Endometrial microvascular endothelial cells (primary cell): ENCODE data around the gene DOCK4. TPM values are rescaled to one million over a fixed set of nuclear protein-coding genes. Genes with fewer than 3 reads are reported as not detected.
"Not testable (repeated sequence)": the region's sequence is repeated elsewhere in the genome, so short reads cannot be mapped to it uniquely, and the experiment has no call there.

Experiments used
- in situ Hi-C: cut with HindIII; loops from 2 replicates; pipeline ENCODE4 v1.10.0; 2017; ENCODE audit warnings: low sequenced_read_pairs, low pct_unique_long_range_greater_than_20kb; ENCODE audit errors: inconsistent ontology term
- total RNA-seq: library from RNA; depleted of rRNA; stranded (reverse); fragments of >200 nt; gene quantifications from one replicate; pipeline ENCODE4 v1.2.3, GENCODE V29; 2015; ENCODE audit errors: inconsistent ontology term

The DOCK4 gene, protein sequence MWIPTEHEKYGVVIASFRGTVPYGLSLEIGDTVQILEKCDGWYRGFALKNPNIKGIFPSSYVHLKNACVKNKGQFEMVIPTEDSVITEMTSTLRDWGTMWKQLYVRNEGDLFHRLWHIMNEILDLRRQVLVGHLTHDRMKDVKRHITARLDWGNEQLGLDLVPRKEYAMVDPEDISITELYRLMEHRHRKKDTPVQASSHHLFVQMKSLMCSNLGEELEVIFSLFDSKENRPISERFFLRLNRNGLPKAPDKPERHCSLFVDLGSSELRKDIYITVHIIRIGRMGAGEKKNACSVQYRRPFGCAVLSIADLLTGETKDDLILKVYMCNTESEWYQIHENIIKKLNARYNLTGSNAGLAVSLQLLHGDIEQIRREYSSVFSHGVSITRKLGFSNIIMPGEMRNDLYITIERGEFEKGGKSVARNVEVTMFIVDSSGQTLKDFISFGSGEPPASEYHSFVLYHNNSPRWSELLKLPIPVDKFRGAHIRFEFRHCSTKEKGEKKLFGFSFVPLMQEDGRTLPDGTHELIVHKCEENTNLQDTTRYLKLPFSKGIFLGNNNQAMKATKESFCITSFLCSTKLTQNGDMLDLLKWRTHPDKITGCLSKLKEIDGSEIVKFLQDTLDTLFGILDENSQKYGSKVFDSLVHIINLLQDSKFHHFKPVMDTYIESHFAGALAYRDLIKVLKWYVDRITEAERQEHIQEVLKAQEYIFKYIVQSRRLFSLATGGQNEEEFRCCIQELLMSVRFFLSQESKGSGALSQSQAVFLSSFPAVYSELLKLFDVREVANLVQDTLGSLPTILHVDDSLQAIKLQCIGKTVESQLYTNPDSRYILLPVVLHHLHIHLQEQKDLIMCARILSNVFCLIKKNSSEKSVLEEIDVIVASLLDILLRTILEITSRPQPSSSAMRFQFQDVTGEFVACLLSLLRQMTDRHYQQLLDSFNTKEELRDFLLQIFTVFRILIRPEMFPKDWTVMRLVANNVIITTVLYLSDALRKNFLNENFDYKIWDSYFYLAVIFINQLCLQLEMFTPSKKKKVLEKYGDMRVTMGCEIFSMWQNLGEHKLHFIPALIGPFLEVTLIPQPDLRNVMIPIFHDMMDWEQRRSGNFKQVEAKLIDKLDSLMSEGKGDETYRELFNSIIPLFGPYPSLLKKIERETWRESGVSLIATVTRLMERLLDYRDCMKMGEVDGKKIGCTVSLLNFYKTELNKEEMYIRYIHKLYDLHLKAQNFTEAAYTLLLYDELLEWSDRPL (N-terminal part only)
- 49.5 TPM for total RNA-seq

DNA sequence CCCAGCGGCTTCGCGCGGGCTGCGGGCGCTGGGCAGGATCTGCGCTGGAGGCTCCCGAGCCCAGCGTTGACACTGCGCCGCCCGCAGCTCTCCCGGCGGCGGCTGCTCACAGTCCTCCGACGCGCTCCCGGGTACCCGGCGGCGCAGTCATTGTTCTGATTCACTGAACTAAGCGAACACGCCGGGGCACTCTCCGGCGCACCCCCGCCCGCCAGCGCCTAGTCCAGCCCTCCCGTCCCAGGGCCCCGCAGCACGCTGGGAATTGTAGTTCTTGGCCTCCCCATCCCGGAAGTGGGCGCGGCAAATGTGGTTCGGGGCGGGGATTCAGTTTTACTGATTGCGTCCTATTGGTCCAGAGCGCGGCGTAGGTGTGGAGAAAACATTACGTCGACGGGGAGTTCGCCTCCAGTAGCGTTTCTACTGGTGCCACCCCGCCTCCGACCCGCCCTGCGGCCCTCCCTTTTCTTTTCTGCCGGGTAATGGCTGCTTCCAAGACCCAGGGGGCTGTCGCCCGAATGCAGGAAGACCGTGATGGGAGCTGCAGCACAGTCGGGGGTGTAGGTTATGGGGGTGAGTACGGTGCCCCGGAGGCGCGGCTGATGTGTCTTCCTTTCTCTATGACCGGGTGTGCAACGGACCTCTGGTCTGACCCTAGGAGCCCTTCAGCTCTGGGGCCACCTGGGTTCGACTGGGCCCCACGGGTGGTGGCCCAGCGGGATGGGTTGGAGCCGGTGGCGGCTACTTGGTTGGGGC lies at the start of gene DOCK4, which contains the start of gene ZNF277:
Gene DOCK4, minus strand, starts transcription at position 162 of the 753 bp plus-strand sequence. CDS start 261 bp downstream, outside the sequence.
Gene ZNF277, plus strand, starts transcription at position 458 of the 753 bp plus-strand sequence. Its CDS starts 22 bp downstream, at position 480.
- in situ Hi-C loops, result no loop called here

DNA sequence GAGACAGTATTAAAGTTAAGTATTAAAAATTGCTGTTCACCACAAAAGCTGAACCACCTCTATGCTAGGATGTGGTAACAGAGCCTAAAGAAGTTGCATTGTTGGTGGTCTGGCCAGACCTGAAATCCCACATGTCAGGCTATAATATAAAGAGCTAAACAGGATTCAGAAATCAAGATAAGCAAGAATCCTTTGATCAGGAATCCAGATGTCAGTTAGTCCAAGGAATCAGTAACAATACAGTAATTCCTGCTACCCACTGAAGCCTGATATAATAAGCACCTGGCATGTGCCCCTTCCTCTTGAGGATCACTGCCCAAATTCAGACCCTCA lies 49.2 kb upstream of the DOCK4 start:
- in situ Hi-C loops, result no loop called here

DNA sequence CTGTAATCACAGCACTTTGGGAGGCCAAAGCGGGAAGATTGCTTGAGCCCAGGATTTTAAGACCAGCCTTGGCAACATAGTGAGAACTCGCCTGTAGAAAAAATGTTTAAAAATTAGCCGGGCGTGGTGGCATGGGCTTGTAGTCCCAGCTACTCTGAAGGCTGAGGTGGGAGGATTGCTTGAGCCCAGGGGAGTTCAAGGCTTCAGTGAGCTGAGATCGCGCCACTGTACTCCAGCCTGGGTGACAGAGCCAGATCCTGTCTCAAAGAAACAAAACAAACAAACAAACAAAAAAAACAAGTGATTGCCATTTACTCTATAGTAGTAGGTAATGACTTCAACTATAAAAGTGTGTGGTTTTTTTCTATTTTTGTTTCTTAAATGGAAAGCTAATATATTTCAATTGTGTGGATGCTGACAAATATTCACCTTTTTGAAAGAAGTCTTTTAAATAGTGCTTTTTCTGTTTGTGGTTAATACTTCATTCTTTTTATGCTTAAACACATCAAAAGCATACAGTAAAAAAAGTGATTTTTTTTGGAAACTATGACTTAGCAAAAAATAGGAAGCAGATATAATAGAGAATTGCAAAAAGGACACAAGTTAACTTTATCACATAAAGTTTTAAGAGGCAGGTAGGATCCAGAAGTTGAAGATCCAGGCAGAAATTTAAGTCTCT lies 48.6 kb upstream of the DOCK4 start:
- in situ Hi-C loops, result no loop called here

DNA sequence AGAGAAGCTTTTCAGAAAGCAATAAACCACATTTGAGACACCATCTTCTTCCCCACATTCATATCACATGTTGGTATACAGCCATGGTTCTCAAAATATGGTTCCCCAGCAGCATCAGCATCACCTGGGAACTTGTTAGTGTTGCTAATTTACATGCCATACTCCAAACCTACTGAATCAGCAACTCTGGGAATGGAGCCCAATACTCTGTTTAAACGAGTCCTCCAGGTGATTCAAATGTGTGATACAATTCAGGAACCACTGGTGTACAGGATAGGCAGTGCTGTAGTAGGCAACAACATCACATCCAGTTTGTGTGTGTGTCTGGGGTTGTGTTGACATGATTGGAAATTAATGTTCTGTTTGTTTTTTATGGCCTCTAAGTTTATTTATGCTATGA lies 48.0 kb upstream of the DOCK4 start:
- in situ Hi-C loops, result no loop called here

DNA sequence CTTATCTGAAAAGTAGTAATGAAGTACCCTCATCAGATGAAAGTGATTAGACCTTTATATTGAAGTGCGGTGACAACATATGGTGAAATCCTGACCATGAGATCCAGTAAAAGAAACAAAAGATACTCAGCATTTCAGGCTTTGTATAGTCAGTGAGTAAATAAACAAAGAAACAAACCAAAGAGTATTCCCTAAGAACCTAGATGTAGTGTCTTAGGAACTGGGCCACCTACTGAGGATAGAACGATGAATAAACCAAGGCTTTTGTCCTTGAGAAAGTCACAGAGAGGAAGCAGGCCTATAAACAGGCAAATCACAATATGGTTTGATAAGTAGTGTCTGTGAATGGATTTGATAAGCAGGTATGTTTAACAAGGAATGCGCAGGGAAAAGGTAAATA lies 46.5 kb upstream of the DOCK4 start:
- in situ Hi-C loops, result no loop called here

DNA sequence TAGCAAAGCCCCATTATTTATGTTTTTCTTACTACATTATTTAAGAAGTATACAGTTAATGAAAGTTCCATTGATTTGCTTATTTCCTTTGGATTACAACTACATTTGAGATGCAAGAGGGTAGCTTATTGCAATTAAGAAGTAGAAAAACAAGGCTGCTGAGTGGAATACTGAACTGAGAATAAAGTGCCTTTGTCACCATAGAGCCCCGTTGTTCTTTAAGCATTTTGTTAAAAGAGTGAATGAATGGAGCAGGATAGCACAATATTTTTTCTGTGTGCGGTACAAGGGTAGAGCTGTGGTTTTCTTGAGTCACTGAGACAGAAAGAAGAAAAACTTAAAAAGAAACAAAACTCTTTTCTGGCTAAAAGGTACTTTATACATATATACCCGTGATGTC lies 45.9 kb upstream of the DOCK4 start:
- in situ Hi-C loops, result no loop called here

DNA sequence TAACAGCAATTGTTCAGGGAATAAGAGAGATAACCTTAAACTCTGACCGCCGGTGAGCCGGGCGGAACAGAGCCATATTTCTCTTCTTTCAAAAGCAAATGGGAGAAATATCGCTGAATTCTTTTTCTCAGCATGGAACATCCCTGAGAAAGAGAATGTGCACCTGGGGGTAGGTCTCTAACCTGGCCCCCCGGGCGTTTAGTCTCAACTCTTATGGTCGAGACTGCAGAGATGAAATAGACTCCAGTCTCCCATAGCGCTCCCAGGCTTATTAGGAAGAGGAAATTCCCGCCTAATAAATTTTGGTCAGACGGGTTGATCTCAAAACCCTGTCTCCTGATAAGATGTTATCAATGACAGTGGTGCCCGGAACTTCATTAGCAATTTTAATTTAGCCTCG lies 43.8 kb upstream of the DOCK4 start:
- in situ Hi-C loops, result not testable (repeated sequence)

DNA sequence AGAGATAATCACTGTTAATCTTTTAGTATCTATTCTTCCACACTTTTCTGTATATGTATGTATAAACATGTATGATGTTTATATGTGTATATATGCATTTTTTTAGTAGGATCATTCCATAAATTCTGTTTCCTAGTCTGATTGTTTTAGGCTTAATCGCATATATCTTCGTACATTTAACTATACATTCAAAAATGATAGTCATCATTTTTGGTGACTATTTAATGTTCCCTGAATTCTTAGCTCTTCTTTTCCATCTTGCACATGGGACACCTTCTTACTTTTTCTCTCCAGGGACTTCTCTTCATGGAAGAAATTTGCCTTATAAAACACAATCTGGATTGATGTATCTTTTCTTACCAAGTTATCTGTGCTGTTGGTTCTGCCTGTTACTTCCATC lies 42.4 kb upstream of the DOCK4 start:
- in situ Hi-C loops, result no loop called here

DNA sequence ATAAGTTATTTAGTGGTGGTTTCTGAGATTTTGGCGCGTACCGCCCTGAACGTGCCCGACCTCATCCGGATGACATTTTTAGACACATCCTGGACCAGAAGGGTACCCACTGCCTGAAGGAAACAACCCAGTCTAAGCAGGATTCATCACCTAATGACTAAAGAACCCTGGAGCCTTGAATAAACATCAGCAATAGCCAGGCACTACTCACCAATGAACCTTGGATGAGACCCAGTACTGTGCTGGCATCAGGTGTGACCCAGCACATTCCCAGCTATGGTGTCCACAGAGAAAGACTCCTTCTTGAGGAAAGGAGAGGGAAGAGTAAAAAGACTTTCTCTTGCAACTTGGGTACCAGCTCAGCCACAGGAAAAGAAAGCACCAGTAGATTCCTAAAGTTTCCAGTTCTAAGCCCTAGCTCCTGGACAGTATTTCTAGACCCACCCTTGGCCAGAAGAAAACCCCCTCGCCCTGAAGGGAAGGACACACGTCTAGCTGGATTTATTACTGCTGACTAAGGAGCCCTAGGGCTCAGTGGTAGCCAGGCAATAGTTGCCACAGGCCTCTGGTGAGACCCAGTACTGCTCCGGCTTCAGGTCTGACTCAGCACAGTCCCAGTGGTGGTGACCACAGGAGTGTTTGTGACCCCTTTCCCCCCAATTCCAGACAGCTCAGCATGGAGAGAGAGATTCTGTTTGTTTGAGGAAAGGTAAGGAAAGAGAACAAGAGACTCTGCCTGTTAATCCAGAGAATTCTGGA lies 32.8 kb upstream of the DOCK4 start:
- in situ Hi-C loops, result no loop called here

DNA sequence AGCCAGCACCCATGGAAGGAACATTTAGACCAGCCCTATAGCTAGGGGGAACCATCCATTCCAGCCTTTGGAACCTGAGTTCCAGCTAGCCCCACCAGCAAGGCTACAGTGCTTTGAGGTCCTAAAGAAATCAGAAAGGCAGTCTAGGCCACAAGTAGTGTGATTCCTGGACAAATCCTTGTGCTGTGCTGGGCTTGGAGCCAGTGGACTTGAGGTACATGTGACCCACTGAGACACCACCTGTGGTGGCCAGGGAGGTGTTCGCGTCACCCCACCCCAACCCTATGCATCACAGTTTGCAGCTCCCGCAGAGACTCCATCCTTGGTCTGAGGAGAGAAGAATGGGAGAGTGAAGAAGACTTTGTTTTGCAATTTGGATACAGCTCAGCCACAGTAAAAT lies 32.1 kb upstream of the DOCK4 start:
- in situ Hi-C loops, result no loop called here

DNA sequence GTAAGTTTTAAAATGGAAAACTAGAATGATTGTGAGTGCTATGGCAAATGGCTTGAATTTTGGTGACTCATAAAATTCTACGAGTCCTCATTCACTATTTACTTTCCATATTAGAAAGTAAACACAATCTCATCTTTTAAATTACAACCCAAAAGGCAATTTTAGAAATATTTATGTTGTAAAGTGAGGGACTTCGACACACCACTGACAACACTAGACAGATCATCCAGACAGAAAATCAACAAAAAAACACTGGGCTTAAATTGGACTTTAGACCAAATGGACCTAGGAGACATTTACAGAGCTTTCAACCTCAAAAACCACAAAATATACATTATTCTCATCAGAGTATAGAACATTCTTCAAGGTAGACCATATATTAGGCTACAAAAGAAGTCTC lies 30.4 kb upstream of the DOCK4 start:
- in situ Hi-C loops, result no loop called here

DNA sequence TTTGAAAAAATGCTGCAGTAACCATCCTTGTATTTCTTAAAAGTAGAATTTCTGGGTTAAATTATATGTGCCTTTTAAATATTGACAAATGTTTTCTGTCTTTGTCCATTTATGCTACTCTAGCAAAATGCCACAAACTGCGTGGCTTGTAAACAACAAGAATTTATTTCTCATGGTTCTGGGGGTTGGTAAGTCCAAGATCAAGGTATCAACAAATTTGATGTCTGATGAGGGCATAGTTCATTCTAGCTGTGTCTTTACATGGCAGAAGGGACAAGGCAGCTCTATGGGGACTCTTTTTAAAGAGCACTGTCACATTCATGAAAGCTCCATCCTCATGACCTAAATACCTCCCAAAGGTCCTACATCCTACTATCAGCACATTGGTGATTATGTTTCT lies 27.9 kb upstream of the DOCK4 start:
- in situ Hi-C loops, result no loop called here

DNA sequence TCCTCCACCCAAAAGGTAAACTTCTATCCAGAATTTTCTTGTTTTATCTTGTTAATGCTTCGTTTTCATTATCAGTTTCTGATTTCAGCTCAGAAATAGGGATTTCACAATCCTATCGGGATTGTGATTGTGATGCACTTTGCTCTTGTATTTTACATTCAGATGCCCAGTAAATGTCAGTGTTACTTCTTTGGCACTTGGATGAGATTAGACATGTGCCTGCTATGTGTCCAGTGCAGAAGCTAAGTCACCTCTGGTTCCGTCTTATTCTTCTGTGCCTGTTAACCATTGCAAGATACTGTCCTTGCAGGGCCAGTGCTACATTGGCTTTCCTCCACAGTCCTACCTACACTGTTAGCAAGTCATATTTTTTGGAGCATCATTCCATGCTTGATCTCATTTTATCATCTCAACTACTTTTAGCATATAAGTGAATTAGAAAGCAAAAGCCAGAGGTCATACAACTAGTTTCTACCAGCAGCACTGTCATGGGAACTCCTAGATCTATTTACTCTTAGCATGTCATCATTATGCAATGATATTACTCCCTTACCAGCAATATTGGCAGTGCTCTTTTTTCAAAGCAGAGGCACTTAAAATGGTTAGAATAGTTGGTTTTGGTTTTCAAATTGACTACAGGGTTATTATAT lies 27.0 kb upstream of the DOCK4 start:
- in situ Hi-C loops, result no loop called here

DNA sequence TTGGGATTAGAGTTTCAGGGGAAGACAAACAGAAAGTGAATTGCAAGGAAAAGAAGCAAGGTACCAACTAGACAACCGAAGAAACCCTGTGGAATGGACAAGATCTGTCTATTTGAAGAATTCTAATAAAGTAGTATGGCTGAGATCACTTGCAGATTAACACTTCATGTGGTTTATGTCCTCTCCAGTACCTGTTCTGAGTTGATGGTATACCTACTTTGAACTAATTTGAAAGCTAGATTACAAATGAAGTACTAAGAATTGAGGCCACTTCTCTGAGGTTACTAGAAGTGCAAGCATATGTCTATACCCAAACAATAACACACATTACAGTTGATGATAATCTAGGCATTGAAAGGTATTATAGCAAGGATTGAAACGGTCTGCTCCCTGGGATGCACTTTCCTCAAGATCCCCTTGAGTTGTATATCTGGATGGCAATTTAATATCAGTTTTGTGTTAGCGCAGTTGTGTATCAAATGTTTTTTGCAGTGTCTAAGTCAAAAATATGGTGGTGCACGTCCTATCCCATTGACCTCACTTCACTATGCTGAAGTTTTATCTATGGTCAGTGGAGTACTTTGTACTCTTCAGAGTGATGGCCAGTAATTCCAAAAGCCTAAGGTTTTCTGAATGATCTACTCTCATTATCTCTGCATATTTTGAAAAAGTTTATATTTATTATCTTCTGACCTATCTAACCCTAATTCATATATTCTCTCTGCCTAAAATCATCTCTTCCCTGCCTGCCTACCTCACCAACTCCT lies 26.2 kb upstream of the DOCK4 start:
- in situ Hi-C loops, result no loop called here

DNA sequence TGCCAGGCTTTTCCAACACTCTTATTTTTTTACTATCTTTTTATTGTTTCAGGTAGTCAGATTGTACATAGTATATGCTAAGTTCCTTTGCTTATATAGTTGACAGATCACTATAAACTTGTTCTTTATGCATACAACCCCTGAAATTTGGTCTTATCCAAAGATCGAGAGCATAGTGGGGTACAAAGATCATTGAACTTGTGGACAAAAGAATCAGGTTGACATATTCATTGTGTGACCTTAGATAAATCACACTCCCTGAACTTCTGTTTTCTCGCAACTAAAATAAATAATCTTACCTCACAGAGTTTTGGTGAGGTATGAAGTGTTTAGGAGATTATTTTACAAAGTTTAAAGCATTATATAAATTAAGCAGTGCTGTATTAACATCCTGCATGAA lies 22.4 kb upstream of the DOCK4 start:
- in situ Hi-C loops, result no loop called here

DNA sequence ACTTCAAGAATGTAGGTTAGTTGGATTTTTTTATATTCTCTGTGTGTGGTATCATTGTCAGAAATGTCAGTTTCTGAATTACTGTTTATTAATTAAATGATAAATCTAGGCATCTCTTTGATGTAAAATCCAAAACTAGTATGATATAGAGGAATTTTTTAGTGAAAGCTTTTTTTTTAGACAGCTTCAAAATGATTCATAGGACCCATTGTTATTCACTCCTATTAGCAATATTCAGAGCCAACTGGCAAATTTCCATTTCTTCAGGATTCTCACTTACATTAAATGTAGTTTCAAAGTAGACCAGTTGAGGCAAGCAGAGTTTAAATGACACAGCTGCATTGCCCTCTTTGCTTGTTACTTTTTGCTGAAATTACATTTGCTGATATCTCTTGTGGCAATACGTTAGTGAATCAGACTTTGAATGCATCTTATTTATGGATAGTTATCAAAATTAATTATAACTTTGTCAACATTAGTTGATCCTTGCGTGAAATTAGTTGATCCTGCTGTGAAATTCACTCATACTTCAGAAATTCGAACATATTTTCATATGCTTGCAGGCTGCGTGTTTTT lies 20.6 kb upstream of the DOCK4 start:
- in situ Hi-C loops, result no loop called here
